ENCODE data around the gene PTBP1.

PTBP1 gene

DNA sequence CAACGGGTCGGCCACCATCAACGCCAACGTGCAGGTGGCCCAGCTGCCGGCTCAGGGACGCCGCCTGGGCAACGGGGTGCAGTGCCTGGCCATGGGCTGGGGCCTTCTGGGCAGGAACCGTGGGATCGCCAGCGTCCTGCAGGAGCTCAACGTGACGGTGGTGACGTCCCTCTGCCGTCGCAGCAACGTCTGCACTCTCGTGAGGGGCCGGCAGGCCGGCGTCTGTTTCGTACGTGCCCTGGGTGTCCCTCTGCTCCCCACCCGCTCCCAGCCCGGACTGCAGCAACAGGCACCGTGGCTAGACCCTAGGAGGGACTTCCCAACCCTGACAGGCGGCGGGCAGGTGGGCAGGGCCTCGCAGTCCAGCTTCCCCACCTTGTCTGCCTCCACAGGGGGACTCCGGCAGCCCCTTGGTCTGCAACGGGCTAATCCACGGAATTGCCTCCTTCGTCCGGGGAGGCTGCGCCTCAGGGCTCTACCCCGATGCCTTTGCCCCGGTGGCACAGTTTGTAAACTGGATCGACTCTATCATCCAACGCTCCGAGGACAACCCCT lies 58.4 kb downstream of the PTBP1 start:
- DNase-seq: no peak

DNA sequence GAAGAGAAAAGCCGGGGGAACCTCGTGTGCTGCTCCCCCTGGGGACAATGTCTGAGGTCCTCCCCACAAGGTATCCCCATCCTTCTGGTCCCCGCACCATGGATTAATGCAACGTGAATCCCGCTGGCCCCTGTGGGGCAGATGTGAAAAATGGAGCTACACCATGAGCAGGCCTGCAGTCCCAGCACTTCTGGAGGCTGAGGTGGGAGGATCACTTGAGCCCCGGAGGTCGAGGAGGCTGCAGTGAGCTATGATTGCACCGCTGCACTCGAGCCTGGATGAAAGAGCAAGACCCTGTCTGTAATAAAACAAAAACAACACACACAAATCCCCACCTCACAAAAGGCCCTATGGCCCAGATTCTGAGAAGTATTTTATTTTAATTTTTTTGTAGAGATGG lies 61.0 kb downstream of the PTBP1 start:
- DNase-seq: no peak

DNA sequence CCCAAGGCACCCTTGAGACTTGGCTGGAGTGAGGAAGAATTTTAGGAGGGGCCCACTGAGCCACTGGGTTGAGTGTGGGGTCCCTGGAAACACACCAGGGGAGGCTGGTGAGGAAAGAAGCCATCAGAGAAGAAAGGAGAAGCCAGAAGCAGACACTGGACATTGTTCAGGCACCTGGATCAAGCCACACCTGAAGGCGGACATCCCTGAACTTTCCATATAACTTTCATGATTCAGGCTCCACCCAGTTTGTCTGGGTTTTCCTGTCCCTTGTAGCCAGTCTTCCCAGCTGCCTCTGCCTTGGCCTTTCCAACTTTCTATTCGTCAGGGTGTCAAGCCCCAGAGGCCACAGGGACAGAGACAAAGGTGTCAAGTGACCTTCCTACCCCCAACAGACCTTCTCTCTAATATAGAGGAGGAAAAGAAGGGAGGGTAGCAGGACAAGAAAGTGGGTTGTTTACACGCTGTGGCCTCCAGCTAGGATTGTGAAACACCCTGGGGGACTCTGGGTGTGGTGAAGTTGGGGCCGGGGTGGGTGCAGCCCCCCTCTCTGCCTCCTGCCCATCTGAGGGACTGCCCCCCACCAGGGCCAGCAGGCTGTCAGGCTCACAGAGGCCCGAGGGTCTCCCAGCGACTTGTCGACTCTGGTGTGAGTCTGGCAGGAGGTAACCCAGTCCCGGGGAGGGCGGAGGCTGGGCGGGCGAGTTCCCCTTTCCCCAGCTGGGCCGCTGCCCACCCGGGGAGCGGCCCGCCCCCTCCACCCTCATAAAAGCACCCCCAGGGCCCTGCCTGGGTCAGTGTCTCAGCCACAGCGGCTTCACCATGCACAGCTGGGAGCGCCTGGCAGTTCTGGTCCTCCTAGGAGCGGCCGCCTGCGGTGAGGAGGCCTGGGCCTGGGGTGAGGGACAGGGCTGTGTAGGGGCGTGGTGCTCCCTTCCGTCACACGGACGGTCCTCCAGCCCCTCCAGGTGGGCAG lies 61.9 kb downstream of the PTBP1 start, which contains the start of gene CFD:
Gene CFD (plus strand): TSS at position 797 of the 976 bp plus-strand sequence. CDS start 26 bp downstream, at position 823.
- DNase-seq: no peak

DNA sequence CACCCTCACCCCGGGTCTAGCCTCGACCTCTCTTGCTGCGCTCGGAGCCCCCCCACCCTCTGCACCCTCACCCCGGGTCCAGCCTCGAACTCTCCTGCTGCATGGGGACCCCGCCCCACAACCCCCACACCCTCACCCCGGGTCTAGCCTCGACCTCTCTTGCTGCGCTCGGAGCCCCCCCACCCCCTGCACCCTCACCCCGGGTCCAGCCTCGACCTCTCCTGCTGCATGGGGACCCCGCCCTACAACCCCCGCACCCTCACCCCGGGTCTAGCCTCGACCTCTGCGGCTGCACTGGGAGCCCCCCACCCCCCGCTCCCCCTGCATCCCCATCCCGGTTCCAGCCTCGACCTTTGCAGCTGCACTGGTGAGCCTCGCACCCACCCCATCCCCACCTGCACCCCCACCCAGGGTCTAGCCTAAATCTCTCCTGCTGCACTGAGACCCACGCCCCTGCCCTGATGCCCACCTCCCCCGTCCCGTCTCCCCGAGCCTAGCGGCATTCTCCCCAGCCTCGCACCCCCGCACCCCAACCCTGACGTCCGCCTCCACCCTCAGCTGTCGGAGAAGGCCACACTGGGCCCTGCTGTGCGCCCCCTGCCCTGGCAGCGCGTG lies 64.0 kb downstream of the PTBP1 start:
- DNase-seq: no peak

Data from NCI-H2029 treated with DMSO at 0.1 percent for 48 hours (cell line).